Measurements from ENCODE around the gene SAMHD1.
"Not testable (repeated sequence)": the region's sequence is repeated elsewhere in the genome, so short reads cannot be mapped to it uniquely, and the experiment has no call there.

DNA sequence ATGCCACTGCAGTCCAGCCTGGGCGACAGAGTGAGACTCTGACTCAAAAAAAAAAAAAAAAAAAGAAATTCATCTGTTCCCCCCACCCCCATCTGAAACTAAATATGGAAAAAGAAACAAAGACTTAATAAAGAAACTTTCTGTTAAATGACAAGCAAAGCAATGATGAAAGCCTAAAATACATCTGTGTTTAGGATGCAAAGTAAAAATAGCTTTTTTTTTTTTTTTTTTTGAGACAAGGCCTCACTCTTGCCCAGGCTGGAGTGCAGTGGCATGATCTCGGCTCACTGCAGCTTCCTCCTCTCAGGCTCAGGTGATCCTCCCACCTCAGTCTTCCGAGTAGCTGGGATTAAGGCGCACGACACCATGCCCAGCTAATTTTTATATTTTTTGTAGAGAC lies 76.4 kb downstream of the SAMHD1 start:
- TF ChIP-seq, protein P1, sequence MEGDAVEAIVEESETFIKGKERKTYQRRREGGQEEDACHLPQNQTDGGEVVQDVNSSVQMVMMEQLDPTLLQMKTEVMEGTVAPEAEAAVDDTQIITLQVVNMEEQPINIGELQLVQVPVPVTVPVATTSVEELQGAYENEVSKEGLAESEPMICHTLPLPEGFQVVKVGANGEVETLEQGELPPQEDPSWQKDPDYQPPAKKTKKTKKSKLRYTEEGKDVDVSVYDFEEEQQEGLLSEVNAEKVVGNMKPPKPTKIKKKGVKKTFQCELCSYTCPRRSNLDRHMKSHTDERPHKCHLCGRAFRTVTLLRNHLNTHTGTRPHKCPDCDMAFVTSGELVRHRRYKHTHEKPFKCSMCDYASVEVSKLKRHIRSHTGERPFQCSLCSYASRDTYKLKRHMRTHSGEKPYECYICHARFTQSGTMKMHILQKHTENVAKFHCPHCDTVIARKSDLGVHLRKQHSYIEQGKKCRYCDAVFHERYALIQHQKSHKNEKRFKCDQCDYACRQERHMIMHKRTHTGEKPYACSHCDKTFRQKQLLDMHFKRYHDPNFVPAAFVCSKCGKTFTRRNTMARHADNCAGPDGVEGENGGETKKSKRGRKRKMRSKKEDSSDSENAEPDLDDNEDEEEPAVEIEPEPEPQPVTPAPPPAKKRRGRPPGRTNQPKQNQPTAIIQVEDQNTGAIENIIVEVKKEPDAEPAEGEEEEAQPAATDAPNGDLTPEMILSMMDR (IDR thresholded peaks at IDR 0.05 in 8 of 11, conservative IDR thresholded peaks at IDR 0.05 in 3 of 11), result not testable (repeated sequence)
- TF ChIP-seq POLR2AphosphoS5 (IDR thresholded peaks at IDR 0.05), result not testable (repeated sequence)

All from spleen (tissue), 7 donors.